ELR (cell line): ENCODE measurements around the gene COG4.
"Not testable (repeated sequence)": the region's sequence is repeated elsewhere in the genome, so short reads cannot be mapped to it uniquely, and the experiment has no call there.

Experiments used
- DNase-seq: peaks from one replicate; pipeline ENCODE4 v3.0.0-alpha.2; 2015; ENCODE audit warnings: low read depth

The COG4 gene

GRCh38 chr16:70526403-70526802 is 3.0 kb upstream of the COG4 start:
- DNase-seq: no peak

GRCh38 chr16:70524399-70524825 is 1.1 kb upstream of the COG4 start:
- not testable (repeated sequence) for DNase-seq

GRCh38 chr16:70523743-70524398 is 517 bp upstream of the COG4 start, which contains the start of gene SF3B3:
TSS of gene SF3B3 (plus strand) at chr16:70523816. CDS start at chr16:70526657, 2,841 bp downstream.
- DNase-seq: no peak

GRCh38 chr16:70522216-70523075 is 908 bp downstream of the COG4 start:
- DNase-seq: peak; percentile 13

- DNase-seq: peak; percentile 88
Measured at GRCh38 chr16:70520612-70521297, 2.6 kb downstream of the COG4 start.

- DNase-seq: peak; percentile 92
Measured at GRCh38 chr16:70512456-70512855, 10.9 kb downstream of the COG4 start.

- no peak for DNase-seq
Measured at GRCh38 chr16:70511833-70512232, 11.5 kb downstream of the COG4 start.

GRCh38 chr16:70510216-70510615 is 13.1 kb downstream of the COG4 start:
- no peak for DNase-seq

GRCh38 chr16:70508752-70509151 is 14.6 kb downstream of the COG4 start:
- peak; percentile 43 for DNase-seq

GRCh38 chr16:70496513-70496912 is 26.8 kb downstream of the COG4 start:
- no peak for DNase-seq

GRCh38 chr16:70495425-70496182 is 27.8 kb downstream of the COG4 start:
- no peak for DNase-seq

- no peak for DNase-seq
Measured at GRCh38 chr16:70494777-70495176, 28.6 kb downstream of the COG4 start.

- no peak for DNase-seq
Measured at GRCh38 chr16:70494202-70494770, 29.1 kb downstream of the COG4 start.

GRCh38 chr16:70493802-70494201 is 29.6 kb downstream of the COG4 start:
- DNase-seq: peak; percentile 45

GRCh38 chr16:70490261-70490660 is 33.1 kb downstream of the COG4 start:
- no peak for DNase-seq

- DNase-seq: no peak
Measured at GRCh38 chr16:70484867-70485266, 38.5 kb downstream of the COG4 start.

GRCh38 chr16:70483426-70483825 is 39.9 kb downstream of the COG4 start:
- DNase-seq: no peak

- DNase-seq: peak; percentile 41
Measured at GRCh38 chr16:70482624-70483023, 40.7 kb downstream of the COG4 start.

GRCh38 chr16:70481929-70482536 is 41.3 kb downstream of the COG4 start:
- peak; percentile 68 for DNase-seq

GRCh38 chr16:70480127-70481105 is 42.9 kb downstream of the COG4 start:
- no peak for DNase-seq
